GM21390 (cell line): ENCODE results near the gene GSTM1.

Experiments used
- ATAC-seq: cut with Tn5 transposase; IDR thresholded peaks from one replicate; pipeline ENCODE4 v1.9.1; 2021; ENCODE audit not compliant: unreplicated experiment

Gene GSTM1

GRCh38 chr1:109687641-109688499 lies at the start of gene GSTM1:
Gene GSTM1, plus strand, starts transcription at chr1:109687817. Its CDS starts 57 bp downstream, at chr1:109687874.
- ATAC-seq = peak; percentile 98

GRCh38 chr1:109639063-109639840 lies 48.4 kb upstream of the GSTM1 start:
- ATAC-seq = no peak

- ATAC-seq = no peak
Measured at GRCh38 chr1:109639841-109640184, 47.8 kb upstream of the GSTM1 start.

- peak; percentile 65 for ATAC-seq
Measured at GRCh38 chr1:109640285-109640865, 47.2 kb upstream of the GSTM1 start.

GRCh38 chr1:109641078-109641740 lies 46.4 kb upstream of the GSTM1 start:
- ATAC-seq = no peak

- no peak for ATAC-seq
Measured at GRCh38 chr1:109641861-109642260, 45.8 kb upstream of the GSTM1 start.

GRCh38 chr1:109642626-109643025 lies 45.0 kb upstream of the GSTM1 start:
- ATAC-seq = no peak

GRCh38 chr1:109643385-109644230 lies 44.0 kb upstream of the GSTM1 start:
- ATAC-seq = peak; percentile 93

- ATAC-seq = no peak
Measured at GRCh38 chr1:109644670-109645069, 42.9 kb upstream of the GSTM1 start.

GRCh38 chr1:109649491-109649914 lies 38.1 kb upstream of the GSTM1 start:
- no peak for ATAC-seq

GRCh38 chr1:109650609-109651008 lies 37.0 kb upstream of the GSTM1 start:
- no peak for ATAC-seq

GRCh38 chr1:109652402-109652801 lies 35.2 kb upstream of the GSTM1 start:
- ATAC-seq = no peak

- no peak for ATAC-seq
Measured at GRCh38 chr1:109653306-109653705, 34.3 kb upstream of the GSTM1 start.

GRCh38 chr1:109654519-109654918 lies 33.1 kb upstream of the GSTM1 start:
- ATAC-seq = no peak

GRCh38 chr1:109655615-109656519 lies 31.8 kb upstream of the GSTM1 start, which contains the start of gene GSTM4:
Gene GSTM4, plus strand, starts transcription at chr1:109656099. Its CDS starts 291 bp downstream, at chr1:109656390.
- ATAC-seq = peak; percentile 96

- ATAC-seq = no peak
Measured at GRCh38 chr1:109657395-109657794, 30.2 kb upstream of the GSTM1 start.

GRCh38 chr1:109657970-109658369 lies 29.6 kb upstream of the GSTM1 start:
- no peak for ATAC-seq

- no peak for ATAC-seq
Measured at GRCh38 chr1:109658533-109659042, 29.0 kb upstream of the GSTM1 start.

GRCh38 chr1:109659145-109659544 lies 28.5 kb upstream of the GSTM1 start:
- ATAC-seq = no peak
